Type B pancreatic cell (in vitro differentiated cells): Measurements from ENCODE around the gene TMEM130. TPM values are rescaled to one million over a fixed set of nuclear protein-coding genes. Genes with fewer than 3 reads are reported as not detected.

Experiments
- DNase-seq: peaks from one replicate; pipeline ENCODE4 v3.0.0; 2021; ENCODE audit warnings: mixed read lengths; ENCODE audit not compliant: unreplicated experiment; ENCODE audit errors: extremely low spot score
- H3K27ac Mint-ChIP-seq: 2 replicates; pipeline ENCODE4 v1.8.0; 2021; ENCODE audit warnings: mild to moderate bottlenecking, mixed read lengths
- H3K27me3 Mint-ChIP-seq: 2 replicates; pipeline ENCODE4 v1.8.0; 2021; ENCODE audit warnings: mixed read lengths
- H3K36me3 Mint-ChIP-seq: 2 replicates; pipeline ENCODE4 v1.8.0; 2021; ENCODE audit warnings: mixed read lengths
- H3K4me1 Mint-ChIP-seq: one replicate; pipeline ENCODE4 v1.8.0; 2021; ENCODE audit warnings: mixed read lengths; ENCODE audit not compliant: unreplicated experiment
- H3K4me3 Mint-ChIP-seq: 2 replicates; pipeline ENCODE4 v1.8.0; 2021; ENCODE audit warnings: mild to moderate bottlenecking, mixed read lengths
- H3K9me3 Mint-ChIP-seq: 2 replicates; pipeline ENCODE4 v1.8.0; 2021; ENCODE audit warnings: mixed read lengths
- CTCF ChIP-seq: fragments of 200-600 bp; sonication (generic); conservative IDR thresholded peaks from 2 replicates; pipeline ENCODE4 v1.5.0; 2021; ENCODE audit warnings: antibody characterized with exemption, mild to moderate bottlenecking
- total RNA-seq: library from RNA; stranded (reverse); gene quantifications from 2 replicates; pipeline ENCODE4 v1.2.1, GENCODE V29; 2021; ENCODE audit warnings: low replicate concordance

TMEM130 gene
- total RNA-seq, 1 donor from 2014 or later = 1.2 TPM

GRCh38 chr7:98840096-98840495 is 29.7 kb downstream of the TMEM130 start:
- Mint-ChIP-seq H3K36me3 (no peaks in the 10 kb centered on the region), H3K4me1 (peaks cover 7% of the 10 kb centered on the region), H3K9me3 (no peaks in the 10 kb centered on the region), H3K27ac (no peak overlapping the region), H3K4me3 (no peak overlapping the region), H3K27me3 (peaks cover 3% of the 10 kb centered on the region)
- DNase-seq = no peak
- no peak for TF ChIP-seq CTCF

- no peak overlapping the region for H3K4me3 Mint-ChIP-seq
- TF ChIP-seq CTCF = no peak
- DNase-seq = no peak
- H3K36me3 Mint-ChIP-seq = no peaks in the 10 kb centered on the region
- peaks cover 7% of the 10 kb centered on the region for H3K4me1 Mint-ChIP-seq
- no peaks in the 10 kb centered on the region for H3K9me3 Mint-ChIP-seq
- H3K27ac Mint-ChIP-seq = peak overlapping the region; percentile 18
- peaks cover 3% of the 10 kb centered on the region for H3K27me3 Mint-ChIP-seq
Measured at GRCh38 chr7:98837630-98837972, 32.2 kb downstream of the TMEM130 start.

- Mint-ChIP-seq H3K27ac (peak overlapping the region; percentile 18), H3K27me3 (peaks cover 3% of the 10 kb centered on the region), H3K36me3 (no peaks in the 10 kb centered on the region), H3K9me3 (no peaks in the 10 kb centered on the region), H3K4me3 (no peak overlapping the region), H3K4me1 (peaks cover 7% of the 10 kb centered on the region)
- no peak for DNase-seq
- TF ChIP-seq CTCF = peak; percentile 80
Measured at GRCh38 chr7:98836811-98837629, 32.8 kb downstream of the TMEM130 start.

- no peaks in the 10 kb centered on the region for H3K9me3 Mint-ChIP-seq
- peaks cover 7% of the 10 kb centered on the region for H3K4me1 Mint-ChIP-seq
Measured at GRCh38 chr7:98834949-98835348, 34.9 kb downstream of the TMEM130 start.

GRCh38 chr7:98833022-98833421 is 36.8 kb downstream of the TMEM130 start:
- peaks cover 4% of the 10 kb centered on the region for H3K27me3 Mint-ChIP-seq
- no peaks in the 10 kb centered on the region for H3K36me3 Mint-ChIP-seq
- TF ChIP-seq CTCF = no peak
- no peak overlapping the region for H3K27ac Mint-ChIP-seq
- no peak for DNase-seq
- peaks cover 7% of the 10 kb centered on the region for H3K4me1 Mint-ChIP-seq
- no peak overlapping the region for H3K4me3 Mint-ChIP-seq
- H3K9me3 Mint-ChIP-seq = no peaks in the 10 kb centered on the region

More at GRCh38 chr7:98834949-98835348, 34.9 kb downstream of the TMEM130 start:
- Mint-ChIP-seq H3K27ac (no peak overlapping the region), H3K4me3 (no peak overlapping the region), H3K27me3 (no peaks in the 10 kb centered on the region), H3K36me3 (no peaks in the 10 kb centered on the region)
- no peak for TF ChIP-seq CTCF
- DNase-seq = no peak
